COR-L47 (cell line): ENCODE measurements around the gene ALDH3A2.
A peak's percentile ranks its signal among the peaks of the same experiment; 100 is the strongest.

Source experiments
- DNase-seq: peaks from one replicate; lab custom pipeline; 2025; lab: John Stamatoyannopoulos, UW

Gene ALDH3A2

GRCh38 chr17:19648475-19649273 is at the start of gene ALDH3A2:
Gene ALDH3A2 (plus strand): TSS chr17:19648751. CDS start chr17:19648972, 221 bp downstream.
- DNase-seq, result peak; percentile 77

- DNase-seq, result no peak
Observed at GRCh38 chr17:19610311-19610710, 38.2 kb upstream of the ALDH3A2 start.

- DNase-seq, result no peak
Observed at GRCh38 chr17:19610879-19611278, 37.7 kb upstream of the ALDH3A2 start.

- no peak for DNase-seq
Observed at GRCh38 chr17:19613979-19614378, 34.6 kb upstream of the ALDH3A2 start.

GRCh38 chr17:19614900-19615299 is 33.7 kb upstream of the ALDH3A2 start:
- no peak for DNase-seq

GRCh38 chr17:19618015-19618414 is 30.5 kb upstream of the ALDH3A2 start:
- DNase-seq, result no peak

GRCh38 chr17:19619705-19620325 is 28.7 kb upstream of the ALDH3A2 start:
- no peak for DNase-seq

- DNase-seq, result no peak
Observed at GRCh38 chr17:19621697-19622096, 26.9 kb upstream of the ALDH3A2 start.

- DNase-seq, result no peak
Observed at GRCh38 chr17:19626079-19626478, 22.5 kb upstream of the ALDH3A2 start.

GRCh38 chr17:19629449-19629848 is 19.1 kb upstream of the ALDH3A2 start:
- DNase-seq, result no peak

- no peak for DNase-seq
Observed at GRCh38 chr17:19630035-19630434, 18.5 kb upstream of the ALDH3A2 start.

GRCh38 chr17:19630661-19631060 is 17.9 kb upstream of the ALDH3A2 start:
- no peak for DNase-seq

GRCh38 chr17:19631905-19632304 is 16.6 kb upstream of the ALDH3A2 start:
- DNase-seq, result no peak

- no peak for DNase-seq
Observed at GRCh38 chr17:19641687-19642372, 6.7 kb upstream of the ALDH3A2 start.

GRCh38 chr17:19642373-19642893 is 6.1 kb upstream of the ALDH3A2 start:
- no peak for DNase-seq

- no peak for DNase-seq
Observed at GRCh38 chr17:19644493-19645210, 3.9 kb upstream of the ALDH3A2 start.

- DNase-seq, result no peak
Observed at GRCh38 chr17:19645734-19646201, 2.8 kb upstream of the ALDH3A2 start.

GRCh38 chr17:19646788-19647696 is 1.5 kb upstream of the ALDH3A2 start:
- DNase-seq, result no peak

- peak; percentile 28 for DNase-seq
Observed at GRCh38 chr17:19647697-19648474, 665 bp upstream of the ALDH3A2 start.

GRCh38 chr17:19649274-19649541 is 657 bp downstream of the ALDH3A2 start:
- no peak for DNase-seq
